ENCODE measurements around the gene TBC1D2. TPM values are rescaled to one million over a fixed set of nuclear protein-coding genes. Genes with fewer than 3 reads are reported as not detected.

TBC1D2 gene
- total and polyA plus RNA-seq, 2 of the 13 experiments (the other 11 are each of a cell fraction or from before 2014, with no cell fraction given): 2.0 to 2.8 TPM

DNA sequence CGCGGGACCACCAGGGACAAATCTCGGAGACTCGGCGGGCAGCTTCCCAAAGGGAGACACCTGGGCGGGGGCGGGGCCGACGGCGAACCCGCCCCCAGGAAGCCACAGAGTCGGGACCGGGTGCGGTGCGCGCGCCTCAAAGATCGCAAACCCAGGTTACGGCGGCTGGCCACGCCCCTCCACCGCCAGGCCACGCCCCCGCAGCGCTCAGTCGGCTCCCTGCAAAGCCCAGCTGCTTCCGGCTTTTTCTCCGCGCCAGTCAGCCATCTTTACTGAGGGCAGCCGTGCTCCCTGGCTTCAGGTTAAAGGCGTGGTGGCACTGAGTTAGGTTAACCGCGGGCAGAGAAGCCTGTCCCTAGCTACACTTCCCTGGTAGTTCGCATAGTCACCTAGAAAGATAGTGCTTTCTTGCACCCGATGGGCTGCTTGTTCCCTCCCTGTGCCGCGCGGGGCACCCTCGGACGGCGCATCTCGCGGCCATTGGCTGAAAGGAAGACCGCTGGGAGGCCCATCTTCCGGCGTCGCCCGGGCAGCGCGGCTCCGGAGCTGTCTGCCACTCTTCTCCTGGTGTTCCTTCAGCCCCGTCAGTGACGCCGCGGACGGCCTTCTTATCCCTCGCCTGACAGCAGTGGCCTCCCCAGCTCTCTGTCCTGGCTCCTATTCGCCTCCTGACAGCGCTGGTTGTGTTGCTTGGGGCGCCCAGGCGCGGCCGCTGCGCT, at the start of gene TBC1D2 (continued):
- TF ChIP-seq, protein P1, sequence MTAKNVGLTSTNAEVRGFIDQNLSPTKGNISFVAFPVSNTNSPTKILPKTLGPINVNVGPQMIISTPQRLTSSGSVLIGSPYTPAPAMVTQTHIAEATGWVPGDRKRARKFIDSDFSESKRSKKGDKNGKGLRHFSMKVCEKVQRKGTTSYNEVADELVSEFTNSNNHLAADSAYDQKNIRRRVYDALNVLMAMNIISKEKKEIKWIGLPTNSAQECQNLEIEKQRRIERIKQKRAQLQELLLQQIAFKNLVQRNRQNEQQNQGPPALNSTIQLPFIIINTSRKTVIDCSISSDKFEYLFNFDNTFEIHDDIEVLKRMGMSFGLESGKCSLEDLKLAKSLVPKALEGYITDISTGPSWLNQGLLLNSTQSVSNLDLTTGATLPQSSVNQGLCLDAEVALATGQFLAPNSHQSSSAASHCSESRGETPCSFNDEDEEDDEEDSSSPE (CRISPR knock-in tag; IDR thresholded peaks at IDR 0.05): peak; percentile 78
- TF ChIP-seq ZSCAN22 (CRISPR knock-in tag; IDR thresholded peaks at IDR 0.05) (no peak), ZFP1 (CRISPR knock-in tag; IDR thresholded peaks at IDR 0.05) (no peak), NAIF1 (CRISPR knock-in tag; IDR thresholded peaks at IDR 0.05; ENCODE audit: borderline replicate concordance) (peak; percentile 90; the same call in 1 of the 2 replicates), NPAS2 (CRISPR knock-in tag; IDR thresholded peaks at IDR 0.05; ENCODE audit: borderline replicate concordance) (no peak), KAT2B (IDR thresholded peaks at IDR 0.05; ENCODE audit: borderline replicate concordance, low read depth, low read length) (no peak), TP53 (CRISPR knock-in tag; conservative IDR thresholded peaks at IDR 0.05) (0 out of 2 replicates have a peak, but pooled peaks have one; percentile 43), FOSL2 (CRISPR knock-in tag; IDR thresholded peaks at IDR 0.05) (no peak), PITX1 (CRISPR knock-in tag; IDR thresholded peaks at IDR 0.05) (peak; percentile 81; the same call in 1 of the 2 replicates), AGO2 (optimal IDR thresholded peaks at IDR 0.05; ENCODE audit: low read depth, low read length) (peak; percentile 20), TOPORS (CRISPR knock-in tag; IDR thresholded peaks at IDR 0.05) (0 out of 2 replicates have a peak, but pooled peaks have one; percentile 28), KDM6A (CRISPR knock-in tag; IDR thresholded peaks at IDR 0.05; ENCODE audit: low read depth) (no peak), SALL1 (CRISPR knock-in tag; IDR thresholded peaks at IDR 0.05) (peak; percentile 78; the same call in 1 of the 2 replicates), EED (CRISPR knock-in tag; IDR thresholded peaks at IDR 0.05) (no peak), ZNF543 (CRISPR knock-in tag; IDR thresholded peaks at IDR 0.05) (0 out of 2 replicates have a peak, but pooled peaks have one; percentile 43), ZNF207 (IDR thresholded peaks at IDR 0.05; ENCODE audit: borderline replicate concordance) (no peak), RFX1 (IDR thresholded peaks at IDR 0.05) (no peak), RAD21 (CRISPR knock-in tag; IDR thresholded peaks at IDR 0.05) (no peak; the same call in 1 of the 2 replicates), ZNF7 (CRISPR knock-in tag; IDR thresholded peaks at IDR 0.05) (no peak), ELF3 (CRISPR knock-in tag; IDR thresholded peaks at IDR 0.05) (peak; percentile 90), NFIC (IDR thresholded peaks at IDR 0.05; ENCODE audit: low read length) (no peak), ZNF367 (CRISPR knock-in tag; IDR thresholded peaks at IDR 0.05; ENCODE audit: borderline replicate concordance) (peak; percentile 85; the same call in 1 of the 2 replicates), ATF7-NPFF (CRISPR knock-in tag; IDR thresholded peaks at IDR 0.05; ENCODE audit: low read depth) (peak; percentile 38; the same call in 1 of the 2 replicates), FOXA1 (IDR thresholded peaks at IDR 0.05) (no peak), FOXA1 (CRISPR knock-in tag; IDR thresholded peaks at IDR 0.05) (no peak; the same call in 1 of the 2 replicates), HNRNPUL1 (IDR thresholded peaks at IDR 0.05; ENCODE audit: low read depth, low read length) (no peak), NFRKB (IDR thresholded peaks at IDR 0.05) (no peak; the same call in 1 of the 2 replicates), ATM (IDR thresholded peaks at IDR 0.05; ENCODE audit: borderline replicate concordance) (no peak), ZNF333 (CRISPR knock-in tag; IDR thresholded peaks at IDR 0.05; ENCODE audit: borderline replicate concordance) (peak; percentile 67; the same call in 1 of the 2 replicates)
- TF ChIP-seq, protein P2, sequence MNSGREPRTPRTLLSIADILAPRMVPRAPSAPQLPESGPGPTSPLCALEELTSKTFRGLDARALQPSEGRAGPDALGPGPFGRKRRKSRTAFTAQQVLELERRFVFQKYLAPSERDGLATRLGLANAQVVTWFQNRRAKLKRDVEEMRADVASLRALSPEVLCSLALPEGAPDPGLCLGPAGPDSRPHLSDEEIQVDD (CRISPR knock-in tag; IDR thresholded peaks at IDR 0.05; ENCODE audit: borderline replicate concordance): 0 out of 2 replicates have a peak, but pooled peaks have one; percentile 20
- TF ChIP-seq, protein P3, sequence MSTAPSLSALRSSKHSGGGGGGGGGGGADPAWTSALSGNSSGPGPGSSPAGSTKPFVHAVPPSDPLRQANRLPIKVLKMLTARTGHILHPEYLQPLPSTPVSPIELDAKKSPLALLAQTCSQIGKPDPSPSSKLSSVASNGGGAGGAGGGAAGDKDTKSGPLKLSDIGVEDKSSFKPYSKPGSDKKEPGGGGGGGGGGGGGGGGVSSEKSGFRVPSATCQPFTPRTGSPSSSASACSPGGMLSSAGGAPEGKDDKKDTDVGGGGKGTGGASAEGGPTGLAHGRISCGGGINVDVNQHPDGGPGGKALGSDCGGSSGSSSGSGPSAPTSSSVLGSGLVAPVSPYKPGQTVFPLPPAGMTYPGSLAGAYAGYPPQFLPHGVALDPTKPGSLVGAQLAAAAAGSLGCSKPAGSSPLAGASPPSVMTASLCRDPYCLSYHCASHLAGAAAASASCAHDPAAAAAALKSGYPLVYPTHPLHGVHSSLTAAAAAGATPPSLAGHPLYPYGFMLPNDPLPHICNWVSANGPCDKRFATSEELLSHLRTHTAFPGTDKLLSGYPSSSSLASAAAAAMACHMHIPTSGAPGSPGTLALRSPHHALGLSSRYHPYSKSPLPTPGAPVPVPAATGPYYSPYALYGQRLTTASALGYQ (CRISPR knock-in tag; IDR thresholded peaks at IDR 0.05): peak; percentile 67

Measured in HepG2 (cell line).